Keratinocyte (primary cell): ENCODE measurements around the gene RASL10A.

Source experiments
- EZH2 ChIP-seq: IDR thresholded peaks from one replicate; pipeline ENCODE4 v1.6.1; 2012; ENCODE audit warnings: inconsistent platforms, mild to moderate bottlenecking, low read length, moderate library complexity
- TF ChIP-seq, protein P1 (sequence below), 3 experiments: IDR thresholded peaks in 1 of 3; conservative IDR thresholded peaks in 1 of 3; optimal IDR thresholded peaks in 1 of 3; 2 replicates in 2 of 3; 3 replicates in 1 of 3; pipeline versions ENCODE3 to v1.5.1; 2011; ENCODE audit warnings: low read length in 3 of 3, mild to moderate bottlenecking in 3 of 3, moderate library complexity in 2 of 3, control low read depth in 1 of 3, inconsistent platforms in 1 of 3; ENCODE audit not compliant: insufficient read depth in 2 of 3; ENCODE audit errors: extremely low read depth in 1 of 3

DNA sequence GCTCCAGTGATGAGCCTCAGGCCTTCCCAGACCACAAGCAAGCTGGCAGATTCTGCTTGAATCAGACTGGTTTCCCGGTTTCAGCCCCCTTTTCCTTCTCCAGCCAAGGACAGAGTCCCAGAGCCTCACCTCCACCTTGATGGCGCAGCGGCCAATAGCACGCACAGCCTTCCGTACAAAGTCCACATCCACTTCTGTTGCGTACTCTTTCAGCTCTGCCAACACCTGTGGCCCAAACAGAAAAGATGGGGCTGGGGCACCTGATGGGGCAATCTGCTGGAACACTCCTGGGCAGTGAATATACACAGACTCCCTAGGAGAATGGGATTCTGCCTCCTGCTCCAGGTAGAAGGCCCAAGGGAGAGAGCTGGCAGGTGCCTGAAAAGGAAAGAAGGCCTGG, 35.5 kb upstream of the RASL10A start:
- TF ChIP-seq, protein P1, sequence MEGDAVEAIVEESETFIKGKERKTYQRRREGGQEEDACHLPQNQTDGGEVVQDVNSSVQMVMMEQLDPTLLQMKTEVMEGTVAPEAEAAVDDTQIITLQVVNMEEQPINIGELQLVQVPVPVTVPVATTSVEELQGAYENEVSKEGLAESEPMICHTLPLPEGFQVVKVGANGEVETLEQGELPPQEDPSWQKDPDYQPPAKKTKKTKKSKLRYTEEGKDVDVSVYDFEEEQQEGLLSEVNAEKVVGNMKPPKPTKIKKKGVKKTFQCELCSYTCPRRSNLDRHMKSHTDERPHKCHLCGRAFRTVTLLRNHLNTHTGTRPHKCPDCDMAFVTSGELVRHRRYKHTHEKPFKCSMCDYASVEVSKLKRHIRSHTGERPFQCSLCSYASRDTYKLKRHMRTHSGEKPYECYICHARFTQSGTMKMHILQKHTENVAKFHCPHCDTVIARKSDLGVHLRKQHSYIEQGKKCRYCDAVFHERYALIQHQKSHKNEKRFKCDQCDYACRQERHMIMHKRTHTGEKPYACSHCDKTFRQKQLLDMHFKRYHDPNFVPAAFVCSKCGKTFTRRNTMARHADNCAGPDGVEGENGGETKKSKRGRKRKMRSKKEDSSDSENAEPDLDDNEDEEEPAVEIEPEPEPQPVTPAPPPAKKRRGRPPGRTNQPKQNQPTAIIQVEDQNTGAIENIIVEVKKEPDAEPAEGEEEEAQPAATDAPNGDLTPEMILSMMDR (optimal IDR thresholded peaks at IDR 0.05 in 1 of 3, IDR thresholded peaks at IDR 0.05 in 1 of 3, conservative IDR thresholded peaks at IDR 0.05 in 1 of 3; ENCODE audit: extremely low read depth in 1 of 3, insufficient read depth in 2 of 3, low read length in 3 of 3), result no peak
- TF ChIP-seq EZH2, result no peak
